Measurements from ENCODE around the gene ATP6V1G2. TPM values are rescaled to one million over a fixed set of nuclear protein-coding genes. Genes with fewer than 3 reads are reported as not detected.

Gene ATP6V1G2
- total RNA-seq, 3 donors from 2014 or later, result 0.38 to 0.84 (median 0.58) TPM

DNA sequence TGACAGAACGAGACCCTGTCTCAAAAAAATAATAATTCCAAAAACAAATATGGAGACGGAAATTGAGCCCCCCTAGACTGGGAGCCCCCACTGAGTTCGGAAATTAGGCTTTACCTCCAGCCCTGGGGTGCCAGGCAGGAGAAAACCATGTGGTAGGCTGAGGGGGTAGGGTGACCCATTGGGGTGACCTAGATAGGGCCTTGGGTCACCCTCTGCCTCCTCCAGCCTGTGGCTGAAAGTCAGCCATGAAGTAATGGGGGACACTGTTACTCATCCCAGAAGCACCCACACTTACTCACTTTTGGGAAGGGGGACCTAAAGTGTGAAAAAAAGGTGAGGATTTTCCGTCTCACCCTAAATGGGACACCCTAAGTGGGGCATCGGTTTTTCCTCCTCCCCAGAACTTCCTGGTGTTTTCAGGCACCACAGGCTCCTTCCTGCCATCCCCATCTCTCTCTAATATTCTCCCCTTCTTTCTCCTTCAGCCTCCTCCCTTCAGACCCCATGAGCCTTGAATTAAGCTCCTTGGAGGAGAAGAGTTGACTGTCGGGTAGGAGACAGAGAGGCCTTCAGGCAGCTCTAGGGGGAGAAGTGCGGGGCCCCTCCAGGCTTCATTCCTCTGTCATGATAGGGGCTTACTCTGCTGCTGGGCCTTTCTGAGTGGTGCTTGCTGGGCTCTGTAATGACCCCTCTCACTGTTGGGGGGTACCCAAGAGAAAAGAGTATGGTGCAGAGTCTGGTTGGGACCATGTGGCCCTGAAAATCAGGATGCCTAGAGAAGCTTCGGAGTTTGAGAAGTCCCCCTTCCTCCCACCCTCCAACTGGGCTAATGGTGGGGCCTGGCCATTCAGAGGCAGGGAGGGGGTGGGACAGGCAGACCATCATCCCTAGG lies 33.4 kb upstream of the ATP6V1G2 start:
- H3K4me1 Mint-ChIP-seq (ENCODE audit: low read depth), result peaks cover 66% of the 10 kb centered on the region
- no peaks in the 10 kb centered on the region for H3K9me3 Mint-ChIP-seq
- H3K36me3 Mint-ChIP-seq (ENCODE audit: insufficient read depth), result peaks cover 43% of the 10 kb centered on the region
- no peak for DNase-seq
- peak overlapping the region; percentile 96 for H3K4me3 Mint-ChIP-seq
- H3K27me3 Mint-ChIP-seq (ENCODE audit: low read depth), result no peaks in the 10 kb centered on the region
- no peak for ATAC-seq

DNA sequence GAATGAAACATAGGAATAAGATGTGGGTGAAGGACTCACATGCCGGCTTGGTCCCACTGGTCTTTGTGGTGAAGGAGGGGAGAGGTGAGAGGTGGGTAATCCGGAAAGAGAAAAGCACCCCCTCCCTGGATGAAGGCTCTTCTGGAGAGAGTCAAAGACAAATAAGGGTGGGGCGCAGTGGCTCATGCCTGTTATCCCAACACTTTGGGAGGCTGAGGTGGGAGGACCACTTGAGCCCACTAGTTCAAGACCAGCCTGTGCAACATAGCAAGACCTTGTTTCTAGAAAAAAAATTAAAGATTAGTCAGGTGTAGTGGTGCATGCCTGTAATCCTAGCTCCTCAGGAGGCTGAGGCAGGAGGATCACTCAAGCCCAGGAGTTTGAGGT lies 32.7 kb upstream of the ATP6V1G2 start:
- H3K9me3 Mint-ChIP-seq, result no peaks in the 10 kb centered on the region
- peaks cover 46% of the 10 kb centered on the region for H3K36me3 Mint-ChIP-seq (ENCODE audit: insufficient read depth)
- DNase-seq, result no peak
- H3K4me1 Mint-ChIP-seq (ENCODE audit: low read depth), result peaks cover 66% of the 10 kb centered on the region
- no peaks in the 10 kb centered on the region for H3K27me3 Mint-ChIP-seq (ENCODE audit: low read depth)
- ATAC-seq, result no peak
- peak overlapping the region; percentile 96 for H3K4me3 Mint-ChIP-seq

DNA sequence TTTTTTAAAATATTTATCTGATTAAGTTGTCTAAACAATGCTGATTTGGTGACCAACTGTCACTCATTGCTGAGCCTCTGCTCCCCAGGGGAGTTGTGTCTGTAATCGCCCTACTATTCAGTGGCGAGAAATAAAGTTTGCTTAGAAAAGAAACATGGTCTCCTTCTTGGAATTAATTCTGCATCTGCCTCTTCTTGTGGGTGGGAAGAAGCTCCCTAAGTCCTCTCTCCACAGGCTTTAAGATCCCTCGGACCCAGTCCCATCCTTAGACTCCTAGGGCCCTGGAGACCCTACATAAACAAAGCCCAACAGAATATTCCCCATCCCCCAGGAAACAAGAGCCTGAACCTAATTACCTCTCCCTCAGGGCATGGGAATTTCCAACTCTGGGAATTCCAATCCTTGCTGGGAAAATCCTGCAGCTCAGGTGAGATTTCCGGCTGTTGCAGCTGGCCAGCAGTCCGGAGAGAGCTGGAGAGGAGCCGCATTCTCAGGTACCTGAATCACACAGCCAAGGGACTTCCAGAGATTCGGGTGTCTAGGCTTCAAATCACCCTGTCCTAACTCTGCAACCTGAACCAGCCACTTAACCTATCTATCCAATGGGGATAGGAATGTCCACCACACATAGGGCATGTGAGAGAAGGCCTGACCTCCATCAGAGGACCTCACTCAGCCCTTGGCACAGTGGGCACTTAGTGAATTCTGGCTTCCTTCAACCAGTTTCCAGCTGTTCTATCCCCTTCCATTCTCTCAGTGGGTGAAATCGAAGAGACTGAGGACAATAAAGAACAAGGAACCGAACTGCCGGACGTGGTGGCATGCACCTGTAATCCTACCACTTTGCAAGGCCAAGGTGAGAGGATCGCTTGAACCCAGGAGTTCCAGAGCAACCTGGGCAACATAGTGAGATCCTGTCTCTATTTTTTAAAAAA lies 32.0 kb upstream of the ATP6V1G2 start:
- Mint-ChIP-seq H3K9me3 (no peaks in the 10 kb centered on the region), H3K36me3 (ENCODE audit: insufficient read depth) (peaks cover 51% of the 10 kb centered on the region), H3K4me1 (ENCODE audit: low read depth) (peaks cover 66% of the 10 kb centered on the region), H3K4me3 (peak overlapping the region; percentile 96), H3K27me3 (ENCODE audit: low read depth) (no peaks in the 10 kb centered on the region)
- DNase-seq (no peak), ATAC-seq (no peak)

DNA sequence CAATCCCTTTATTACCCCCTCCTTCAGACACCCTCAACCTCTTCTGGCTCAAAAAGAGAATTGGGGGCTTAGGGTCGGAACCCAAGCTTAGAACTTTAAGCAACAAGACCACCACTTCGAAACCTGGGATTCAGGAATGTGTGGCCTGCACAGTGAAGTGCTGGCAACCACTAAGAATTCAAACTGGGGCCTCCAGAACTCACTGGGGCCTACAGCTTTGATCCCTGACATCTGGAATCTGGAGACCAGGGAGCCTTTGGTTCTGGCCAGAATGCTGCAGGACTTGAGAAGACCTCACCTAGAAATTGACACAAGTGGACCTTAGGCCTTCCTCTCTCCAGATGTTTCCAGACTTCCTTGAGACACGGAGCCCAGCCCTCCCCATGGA lies 31.2 kb upstream of the ATP6V1G2 start:
- DNase-seq (no peak), ATAC-seq (no peak)
- H3K4me3 Mint-ChIP-seq, result peak overlapping the region; percentile 96
- H3K27me3 Mint-ChIP-seq (ENCODE audit: low read depth), result no peaks in the 10 kb centered on the region
- H3K9me3 Mint-ChIP-seq, result no peaks in the 10 kb centered on the region
- peaks cover 58% of the 10 kb centered on the region for H3K36me3 Mint-ChIP-seq (ENCODE audit: insufficient read depth)
- peaks cover 68% of the 10 kb centered on the region for H3K4me1 Mint-ChIP-seq (ENCODE audit: low read depth)

DNA sequence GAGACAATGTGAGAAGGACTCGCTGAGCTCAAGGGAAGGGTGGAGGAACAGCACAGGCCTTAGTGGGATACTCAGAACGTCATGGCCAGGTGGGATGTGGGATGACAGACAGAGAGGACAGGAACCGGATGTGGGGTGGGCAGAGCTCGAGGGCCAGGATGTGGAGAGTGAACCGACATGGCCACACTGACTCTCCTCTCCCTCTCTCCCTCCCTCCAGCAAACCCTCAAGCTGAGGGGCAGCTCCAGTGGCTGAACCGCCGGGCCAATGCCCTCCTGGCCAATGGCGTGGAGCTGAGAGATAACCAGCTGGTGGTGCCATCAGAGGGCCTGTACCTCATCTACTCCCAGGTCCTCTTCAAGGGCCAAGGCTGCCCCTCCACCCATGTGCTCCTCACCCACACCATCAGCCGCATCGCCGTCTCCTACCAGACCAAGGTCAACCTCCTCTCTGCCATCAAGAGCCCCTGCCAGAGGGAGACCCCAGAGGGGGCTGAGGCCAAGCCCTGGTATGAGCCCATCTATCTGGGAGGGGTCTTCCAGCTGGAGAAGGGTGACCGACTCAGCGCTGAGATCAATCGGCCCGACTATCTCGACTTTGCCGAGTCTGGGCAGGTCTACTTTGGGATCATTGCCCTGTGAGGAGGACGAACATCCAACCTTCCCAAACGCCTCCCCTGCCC lies 30.6 kb upstream of the ATP6V1G2 start:
- Mint-ChIP-seq H3K4me1 (ENCODE audit: low read depth) (peaks cover 66% of the 10 kb centered on the region), H3K36me3 (ENCODE audit: insufficient read depth) (peaks cover 60% of the 10 kb centered on the region), H3K9me3 (no peaks in the 10 kb centered on the region), H3K4me3 (peak overlapping the region; percentile 96), H3K27me3 (ENCODE audit: low read depth) (no peaks in the 10 kb centered on the region)
- ATAC-seq, result no peak
- DNase-seq, result no peak

DNA sequence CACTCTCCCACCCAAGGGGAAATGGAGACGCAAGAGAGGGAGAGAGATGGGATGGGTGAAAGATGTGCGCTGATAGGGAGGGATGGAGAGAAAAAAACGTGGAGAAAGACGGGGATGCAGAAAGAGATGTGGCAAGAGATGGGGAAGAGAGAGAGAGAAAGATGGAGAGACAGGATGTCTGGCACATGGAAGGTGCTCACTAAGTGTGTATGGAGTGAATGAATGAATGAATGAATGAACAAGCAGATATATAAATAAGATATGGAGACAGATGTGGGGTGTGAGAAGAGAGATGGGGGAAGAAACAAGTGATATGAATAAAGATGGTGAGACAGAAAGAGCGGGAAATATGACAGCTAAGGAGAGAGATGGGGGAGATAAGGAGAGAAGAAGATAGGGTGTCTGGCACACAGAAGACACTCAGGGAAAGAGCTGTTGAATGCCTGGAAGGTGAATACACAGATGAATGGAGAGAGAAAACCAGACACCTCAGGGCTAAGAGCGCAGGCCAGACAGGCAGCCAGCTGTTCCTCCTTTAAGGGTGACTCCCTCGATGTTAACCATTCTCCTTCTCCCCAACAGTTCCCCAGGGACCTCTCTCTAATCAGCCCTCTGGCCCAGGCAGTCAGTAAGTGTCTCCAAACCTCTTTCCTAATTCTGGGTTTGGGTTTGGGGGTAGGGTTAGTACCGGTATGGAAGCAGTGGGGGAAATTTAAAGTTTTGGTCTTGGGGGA lies 29.7 kb upstream of the ATP6V1G2 start:
- Mint-ChIP-seq H3K27me3 (ENCODE audit: low read depth) (no peaks in the 10 kb centered on the region), H3K36me3 (ENCODE audit: insufficient read depth) (peaks cover 57% of the 10 kb centered on the region), H3K4me1 (ENCODE audit: low read depth) (peaks cover 72% of the 10 kb centered on the region), H3K4me3 (peak overlapping the region; percentile 96), H3K9me3 (no peaks in the 10 kb centered on the region)
- DNase-seq (no peak), ATAC-seq (no peak)

DNA sequence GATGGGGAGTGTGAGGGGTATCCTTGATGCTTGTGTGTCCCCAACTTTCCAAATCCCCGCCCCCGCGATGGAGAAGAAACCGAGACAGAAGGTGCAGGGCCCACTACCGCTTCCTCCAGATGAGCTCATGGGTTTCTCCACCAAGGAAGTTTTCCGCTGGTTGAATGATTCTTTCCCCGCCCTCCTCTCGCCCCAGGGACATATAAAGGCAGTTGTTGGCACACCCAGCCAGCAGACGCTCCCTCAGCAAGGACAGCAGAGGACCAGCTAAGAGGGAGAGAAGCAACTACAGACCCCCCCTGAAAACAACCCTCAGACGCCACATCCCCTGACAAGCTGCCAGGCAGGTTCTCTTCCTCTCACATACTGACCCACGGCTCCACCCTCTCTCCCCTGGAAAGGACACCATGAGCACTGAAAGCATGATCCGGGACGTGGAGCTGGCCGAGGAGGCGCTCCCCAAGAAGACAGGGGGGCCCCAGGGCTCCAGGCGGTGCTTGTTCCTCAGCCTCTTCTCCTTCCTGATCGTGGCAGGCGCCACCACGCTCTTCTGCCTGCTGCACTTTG lies 29.0 kb upstream of the ATP6V1G2 start, which contains the start of gene TNF:
TNF (plus strand) TSS at position 231 of the 567 bp plus-strand sequence; CDS start at position 408, 177 bp downstream.
- peaks cover 53% of the 10 kb centered on the region for H3K36me3 Mint-ChIP-seq (ENCODE audit: insufficient read depth)
- no peaks in the 10 kb centered on the region for H3K9me3 Mint-ChIP-seq
- H3K4me3 Mint-ChIP-seq, result peak within 1 kb of the TSS; percentile 96
- peak; percentile 80 for DNase-seq
- peak; percentile 21 to 23 for ATAC-seq
- H3K4me1 Mint-ChIP-seq (ENCODE audit: low read depth), result peaks cover 73% of the 10 kb centered on the region
- H3K27me3 Mint-ChIP-seq (ENCODE audit: low read depth), result no peaks in the 10 kb centered on the region

DNA sequence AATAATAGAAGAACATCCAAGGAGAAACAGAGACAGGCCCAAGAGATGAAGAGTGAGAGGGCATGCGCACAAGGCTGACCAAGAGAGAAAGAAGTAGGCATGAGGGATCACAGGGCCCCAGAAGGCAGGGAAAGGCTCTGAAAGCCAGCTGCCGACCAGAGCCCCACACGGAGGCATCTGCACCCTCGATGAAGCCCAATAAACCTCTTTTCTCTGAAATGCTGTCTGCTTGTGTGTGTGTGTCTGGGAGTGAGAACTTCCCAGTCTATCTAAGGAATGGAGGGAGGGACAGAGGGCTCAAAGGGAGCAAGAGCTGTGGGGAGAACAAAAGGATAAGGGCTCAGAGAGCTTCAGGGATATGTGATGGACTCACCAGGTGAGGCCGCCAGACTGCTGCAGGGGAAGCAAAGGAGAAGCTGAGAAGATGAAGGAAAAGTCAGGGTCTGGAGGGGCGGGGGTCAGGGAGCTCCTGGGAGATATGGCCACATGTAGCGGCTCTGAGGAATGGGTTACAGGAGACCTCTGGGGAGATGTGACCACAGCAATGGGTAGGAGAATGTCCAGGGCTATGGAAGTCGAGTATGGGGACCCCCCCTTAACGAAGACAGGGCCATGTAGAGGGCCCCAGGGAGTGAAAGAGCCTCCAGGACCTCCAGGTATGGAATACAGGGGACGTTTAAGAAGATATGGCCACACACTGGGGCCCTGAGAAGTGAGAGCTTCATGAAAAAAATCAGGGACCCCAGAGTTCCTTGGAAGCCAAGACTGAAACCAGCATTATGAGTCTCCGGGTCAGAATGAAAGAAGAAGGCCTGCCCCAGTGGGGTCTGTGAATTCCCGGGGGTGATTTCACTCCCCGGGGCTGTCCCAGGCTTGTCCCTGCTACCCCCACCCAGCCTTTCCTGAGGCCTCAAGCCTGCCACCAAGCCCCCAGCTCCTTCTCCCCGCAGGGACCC lies 28.0 kb upstream of the ATP6V1G2 start:
- Mint-ChIP-seq H3K27me3 (ENCODE audit: low read depth) (no peaks in the 10 kb centered on the region), H3K36me3 (ENCODE audit: insufficient read depth) (peaks cover 54% of the 10 kb centered on the region)
- no peak for DNase-seq

DNA sequence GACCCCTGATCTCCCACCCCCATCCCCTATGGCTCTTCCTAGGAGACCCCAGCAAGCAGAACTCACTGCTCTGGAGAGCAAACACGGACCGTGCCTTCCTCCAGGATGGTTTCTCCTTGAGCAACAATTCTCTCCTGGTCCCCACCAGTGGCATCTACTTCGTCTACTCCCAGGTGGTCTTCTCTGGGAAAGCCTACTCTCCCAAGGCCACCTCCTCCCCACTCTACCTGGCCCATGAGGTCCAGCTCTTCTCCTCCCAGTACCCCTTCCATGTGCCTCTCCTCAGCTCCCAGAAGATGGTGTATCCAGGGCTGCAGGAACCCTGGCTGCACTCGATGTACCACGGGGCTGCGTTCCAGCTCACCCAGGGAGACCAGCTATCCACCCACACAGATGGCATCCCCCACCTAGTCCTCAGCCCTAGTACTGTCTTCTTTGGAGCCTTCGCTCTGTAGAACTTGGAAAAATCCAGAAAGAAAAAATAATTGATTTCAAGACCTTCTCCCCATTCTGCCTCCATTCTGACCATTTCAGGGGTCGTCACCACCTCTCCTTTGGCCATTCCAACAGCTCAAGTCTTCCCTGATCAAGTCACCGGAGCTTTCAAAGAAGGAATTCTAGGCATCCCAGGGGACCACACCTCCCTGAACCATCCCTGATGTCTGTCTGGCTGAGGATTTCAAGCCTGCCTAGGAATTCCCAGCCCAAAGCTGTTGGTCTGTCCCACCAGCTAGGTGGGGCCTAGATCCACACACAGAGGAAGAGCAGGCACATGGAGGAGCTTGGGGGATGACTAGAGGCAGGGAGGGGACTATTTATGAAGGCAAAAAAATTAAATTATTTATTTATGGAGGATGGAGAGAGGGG lies 27.1 kb upstream of the ATP6V1G2 start:
- no peaks in the 10 kb centered on the region for H3K27me3 Mint-ChIP-seq (ENCODE audit: low read depth)
- ATAC-seq (no peak), DNase-seq (no peak)
- H3K9me3 Mint-ChIP-seq, result no peaks in the 10 kb centered on the region
- peaks cover 48% of the 10 kb centered on the region for H3K36me3 Mint-ChIP-seq (ENCODE audit: insufficient read depth)
- H3K4me3 Mint-ChIP-seq, result peak overlapping the region; percentile 96
- peaks cover 77% of the 10 kb centered on the region for H3K4me1 Mint-ChIP-seq (ENCODE audit: low read depth)

More for the DNA sequence above, 28.0 kb upstream of the ATP6V1G2 start:
- Mint-ChIP-seq H3K4me3 (peak overlapping the region; percentile 96), H3K4me1 (ENCODE audit: low read depth) (peaks cover 77% of the 10 kb centered on the region), H3K9me3 (no peaks in the 10 kb centered on the region)
- ATAC-seq, result peak; percentile 6 to 7

DNA sequence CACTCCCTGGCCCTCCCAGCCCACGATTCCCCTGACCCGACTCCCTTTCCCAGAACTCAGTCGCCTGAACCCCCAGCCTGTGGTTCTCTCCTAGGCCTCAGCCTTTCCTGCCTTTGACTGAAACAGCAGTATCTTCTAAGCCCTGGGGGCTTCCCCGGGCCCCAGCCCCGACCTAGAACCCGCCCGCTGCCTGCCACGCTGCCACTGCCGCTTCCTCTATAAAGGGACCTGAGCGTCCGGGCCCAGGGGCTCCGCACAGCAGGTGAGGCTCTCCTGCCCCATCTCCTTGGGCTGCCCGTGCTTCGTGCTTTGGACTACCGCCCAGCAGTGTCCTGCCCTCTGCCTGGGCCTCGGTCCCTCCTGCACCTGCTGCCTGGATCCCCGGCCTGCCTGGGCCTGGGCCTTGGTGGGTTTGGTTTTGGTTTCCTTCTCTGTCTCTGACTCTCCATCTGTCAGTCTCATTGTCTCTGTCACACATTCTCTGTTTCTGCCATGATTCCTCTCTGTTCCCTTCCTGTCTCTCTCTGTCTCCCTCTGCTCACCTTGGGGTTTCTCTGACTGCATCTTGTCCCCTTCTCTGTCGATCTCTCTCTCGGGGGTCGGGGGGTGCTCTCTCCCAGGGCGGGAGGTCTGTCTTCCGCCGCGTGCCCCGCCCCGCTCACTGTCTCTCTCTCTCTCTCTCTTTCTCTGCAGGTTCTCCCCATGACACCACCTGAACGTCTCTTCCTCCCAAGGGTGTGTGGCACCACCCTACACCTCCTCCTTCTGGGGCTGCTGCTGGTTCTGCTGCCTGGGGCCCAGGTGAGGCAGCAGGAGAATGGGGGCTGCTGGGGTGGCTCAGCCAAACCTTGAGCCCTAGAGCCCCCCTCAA lies 25.9 kb upstream of the ATP6V1G2 start, which contains the start of gene LTA:
LTA (plus strand) TSS at position 249 of the 871 bp plus-strand sequence; CDS start at position 703, 454 bp downstream.
- H3K36me3 Mint-ChIP-seq (ENCODE audit: insufficient read depth), result peaks cover 42% of the 10 kb centered on the region
- peak; percentile 75 for DNase-seq
- H3K4me1 Mint-ChIP-seq (ENCODE audit: low read depth), result peaks cover 83% of the 10 kb centered on the region
- H3K4me3 Mint-ChIP-seq, result peak within 1 kb of the TSS; percentile 96
- H3K27me3 Mint-ChIP-seq (ENCODE audit: low read depth), result no peaks in the 10 kb centered on the region
- peak; percentile 49 to 57 for ATAC-seq
- H3K9me3 Mint-ChIP-seq, result no peaks in the 10 kb centered on the region

Data from activated T-cell treated with anti-CD3 and anti-CD28 coated beads, Interleukin-2, amount 50 U/mL, for 4 hours (primary cell).